ENCODE results near the gene SNX1.

The SNX1 gene

GRCh38 chr15:64133623-64134344 is 38.0 kb downstream of the SNX1 start:
- no peak overlapping the region for H3K4me3 ChIP-seq (ENCODE audit: low read length)
- no peak for TF ChIP-seq CTCF (conservative IDR thresholded peaks at IDR 0.05; ENCODE audit: low read depth, low read length)
- DNase-seq (ENCODE audit: low read depth) = no peak

GRCh38 chr15:64134345-64134829 is 38.6 kb downstream of the SNX1 start:
- TF ChIP-seq CTCF (conservative IDR thresholded peaks at IDR 0.05; ENCODE audit: low read depth, low read length) = no peak
- DNase-seq (ENCODE audit: low read depth) = no peak
- H3K4me3 ChIP-seq (ENCODE audit: low read length) = no peak overlapping the region

GRCh38 chr15:64136347-64136746 is 40.6 kb downstream of the SNX1 start:
- DNase-seq (ENCODE audit: low read depth) = no peak
- no peak for TF ChIP-seq CTCF (conservative IDR thresholded peaks at IDR 0.05; ENCODE audit: low read depth, low read length)

GRCh38 chr15:64137226-64137833 is 41.5 kb downstream of the SNX1 start:
- no peak for DNase-seq (ENCODE audit: low read depth)

More at GRCh38 chr15:64136347-64136746, 40.6 kb downstream of the SNX1 start:
- no peak overlapping the region for H3K4me3 ChIP-seq (ENCODE audit: low read length)

GRCh38 chr15:64138331-64138941 is 42.7 kb downstream of the SNX1 start:
- no peak overlapping the region for H3K4me3 ChIP-seq (ENCODE audit: low read length)
- DNase-seq (ENCODE audit: low read depth) = no peak
- no peak for TF ChIP-seq CTCF (conservative IDR thresholded peaks at IDR 0.05; ENCODE audit: low read depth, low read length)

More at GRCh38 chr15:64137226-64137833, 41.5 kb downstream of the SNX1 start:
- H3K4me3 ChIP-seq (ENCODE audit: low read length) = no peak overlapping the region
- TF ChIP-seq CTCF (conservative IDR thresholded peaks at IDR 0.05; ENCODE audit: low read depth, low read length) = no peak

GRCh38 chr15:64141798-64142512 is 46.2 kb downstream of the SNX1 start:
- no peak for DNase-seq (ENCODE audit: low read depth)
- no peak for TF ChIP-seq CTCF (conservative IDR thresholded peaks at IDR 0.05; ENCODE audit: low read depth, low read length)
- H3K4me3 ChIP-seq (ENCODE audit: low read length) = no peak overlapping the region

All from retinal pigment epithelial cell (primary cell).